ENCODE results near the gene DNAL4. TPM values are rescaled to one million over a fixed set of nuclear protein-coding genes. Genes with fewer than 3 reads are reported as not detected.
"Not testable (repeated sequence)": the region's sequence is repeated elsewhere in the genome, so short reads cannot be mapped to it uniquely, and the experiment has no call there.

DNAL4 gene
- total RNA-seq, 1 donor from 2014 or later, result 4.7 TPM

- intact Hi-C loops (cut with micrococcal nuclease), result no loop called here
- H3K9me3 Mint-ChIP-seq, result no peaks in the 10 kb centered on the region
- no peaks in the 10 kb centered on the region for H3K27me3 Mint-ChIP-seq (ENCODE audit: low read depth)
- no peaks in the 10 kb centered on the region for H3K4me1 Mint-ChIP-seq (ENCODE audit: low read depth)
- no peaks in the 10 kb centered on the region for H3K36me3 Mint-ChIP-seq (ENCODE audit: low read depth)
- no peak overlapping the region for H3K27ac Mint-ChIP-seq
- no peak overlapping the region for H3K4me3 Mint-ChIP-seq (ENCODE audit: low read depth)
- no peak for DNase-seq (ENCODE audit: low spot score)
Observed at GRCh38 chr22:38823076-38823475, 29.1 kb upstream of the DNAL4 start.

- H3K4me3 Mint-ChIP-seq (ENCODE audit: low read depth), result no peak overlapping the region
- no peaks in the 10 kb centered on the region for H3K9me3 Mint-ChIP-seq
- H3K27me3 Mint-ChIP-seq (ENCODE audit: low read depth), result no peaks in the 10 kb centered on the region
- no peak for DNase-seq (ENCODE audit: low spot score)
- no peak overlapping the region for H3K27ac Mint-ChIP-seq
- no peaks in the 10 kb centered on the region for H3K4me1 Mint-ChIP-seq (ENCODE audit: low read depth)
- intact Hi-C loops (cut with micrococcal nuclease), result no loop called here
- H3K36me3 Mint-ChIP-seq (ENCODE audit: low read depth), result no peaks in the 10 kb centered on the region
Observed at GRCh38 chr22:38820020-38820419, 26.1 kb upstream of the DNAL4 start.

GRCh38 chr22:38819387-38819940, 25.5 kb upstream of the DNAL4 start:
- H3K27ac Mint-ChIP-seq, result no peak overlapping the region
- H3K4me1 Mint-ChIP-seq (ENCODE audit: low read depth), result no peaks in the 10 kb centered on the region
- H3K9me3 Mint-ChIP-seq, result no peaks in the 10 kb centered on the region
- no peak for DNase-seq (ENCODE audit: low spot score)
- H3K27me3 Mint-ChIP-seq (ENCODE audit: low read depth), result no peaks in the 10 kb centered on the region
- no peaks in the 10 kb centered on the region for H3K36me3 Mint-ChIP-seq (ENCODE audit: low read depth)
- intact Hi-C loops (cut with micrococcal nuclease), result no loop called here
- H3K4me3 Mint-ChIP-seq (ENCODE audit: low read depth), result no peak overlapping the region

- Mint-ChIP-seq H3K27ac (no peak overlapping the region), H3K4me3 (ENCODE audit: low read depth) (no peak overlapping the region), H3K27me3 (ENCODE audit: low read depth) (peaks cover 6% of the 10 kb centered on the region), H3K36me3 (ENCODE audit: low read depth) (no peaks in the 10 kb centered on the region), H3K4me1 (ENCODE audit: low read depth) (no peaks in the 10 kb centered on the region), H3K9me3 (no peaks in the 10 kb centered on the region)
- no peak for DNase-seq (ENCODE audit: low spot score)
- intact Hi-C loops (cut with micrococcal nuclease), result no loop called here
Observed at GRCh38 chr22:38817196-38817595, 23.3 kb upstream of the DNAL4 start.

GRCh38 chr22:38815842-38816241, 21.9 kb upstream of the DNAL4 start:
- intact Hi-C loops (cut with micrococcal nuclease), result no loop called here
- Mint-ChIP-seq H3K36me3 (ENCODE audit: low read depth) (no peaks in the 10 kb centered on the region), H3K9me3 (no peaks in the 10 kb centered on the region), H3K4me3 (ENCODE audit: low read depth) (no peak overlapping the region), H3K4me1 (ENCODE audit: low read depth) (no peaks in the 10 kb centered on the region), H3K27ac (no peak overlapping the region), H3K27me3 (ENCODE audit: low read depth) (peaks cover 8% of the 10 kb centered on the region)
- DNase-seq (ENCODE audit: low spot score), result no peak

GRCh38 chr22:38811241-38811640, 17.3 kb upstream of the DNAL4 start:
- H3K36me3 Mint-ChIP-seq (ENCODE audit: low read depth), result no peaks in the 10 kb centered on the region
- DNase-seq (ENCODE audit: low spot score), result no peak
- H3K27me3 Mint-ChIP-seq (ENCODE audit: low read depth), result peaks cover 16% of the 10 kb centered on the region
- H3K9me3 Mint-ChIP-seq, result peaks cover 8% of the 10 kb centered on the region
- H3K4me3 Mint-ChIP-seq (ENCODE audit: low read depth), result no peak overlapping the region
- no peaks in the 10 kb centered on the region for H3K4me1 Mint-ChIP-seq (ENCODE audit: low read depth)
- no peak overlapping the region for H3K27ac Mint-ChIP-seq
- intact Hi-C loops (cut with micrococcal nuclease), result no loop called here

- not testable (repeated sequence) for H3K9me3 Mint-ChIP-seq
Observed at GRCh38 chr22:38805041-38805593, 11.2 kb upstream of the DNAL4 start.

GRCh38 chr22:38802671-38803121, 8.8 kb upstream of the DNAL4 start:
- Mint-ChIP-seq H3K27ac (no peak overlapping the region), H3K36me3 (ENCODE audit: low read depth) (no peaks in the 10 kb centered on the region), H3K4me1 (ENCODE audit: low read depth) (peaks cover 4% of the 10 kb centered on the region), H3K4me3 (ENCODE audit: low read depth) (no peak overlapping the region), H3K9me3 (no peaks in the 10 kb centered on the region), H3K27me3 (ENCODE audit: low read depth) (peaks cover 32% of the 10 kb centered on the region)
- no peak for DNase-seq (ENCODE audit: low spot score)
- intact Hi-C loops (cut with micrococcal nuclease), result no loop called here

More at GRCh38 chr22:38805041-38805593, 11.2 kb upstream of the DNAL4 start:
- H3K27ac Mint-ChIP-seq; H3K4me1 Mint-ChIP-seq (ENCODE audit: low read depth); intact Hi-C loops (cut with micrococcal nuclease); H3K36me3 Mint-ChIP-seq (ENCODE audit: low read depth); H3K4me3 Mint-ChIP-seq (ENCODE audit: low read depth); DNase-seq (ENCODE audit: low spot score): not testable (repeated sequence)
- H3K27me3 Mint-ChIP-seq (ENCODE audit: low read depth), result peaks cover 27% of the 10 kb centered on the region

GRCh38 chr22:38799265-38800002, 5.5 kb upstream of the DNAL4 start:
- Mint-ChIP-seq H3K4me1 (ENCODE audit: low read depth) (peaks cover 6% of the 10 kb centered on the region), H3K27ac (no peak overlapping the region), H3K4me3 (ENCODE audit: low read depth) (no peak overlapping the region), H3K9me3 (no peaks in the 10 kb centered on the region), H3K36me3 (ENCODE audit: low read depth) (no peaks in the 10 kb centered on the region), H3K27me3 (ENCODE audit: low read depth) (peaks cover 31% of the 10 kb centered on the region)
- intact Hi-C loops (cut with micrococcal nuclease), result no loop called here
- no peak for DNase-seq (ENCODE audit: low spot score)

- DNase-seq (ENCODE audit: low spot score), result no peak
- Mint-ChIP-seq H3K27me3 (ENCODE audit: low read depth) (peaks cover 25% of the 10 kb centered on the region), H3K36me3 (ENCODE audit: low read depth) (no peaks in the 10 kb centered on the region), H3K4me3 (ENCODE audit: low read depth) (no peak overlapping the region), H3K27ac (no peak overlapping the region), H3K9me3 (no peaks in the 10 kb centered on the region), H3K4me1 (ENCODE audit: low read depth) (peaks cover 7% of the 10 kb centered on the region)
- intact Hi-C loops (cut with micrococcal nuclease), result no loop called here
Observed at GRCh38 chr22:38798496-38798895, 4.6 kb upstream of the DNAL4 start.

GRCh38 chr22:38796262-38796957, 2.5 kb upstream of the DNAL4 start:
- Mint-ChIP-seq H3K4me3 (ENCODE audit: low read depth) (no peak overlapping the region), H3K9me3 (no peaks in the 10 kb centered on the region), H3K4me1 (ENCODE audit: low read depth) (peaks cover 13% of the 10 kb centered on the region), H3K36me3 (ENCODE audit: low read depth) (no peaks in the 10 kb centered on the region), H3K27me3 (ENCODE audit: low read depth) (peaks cover 18% of the 10 kb centered on the region), H3K27ac (no peak overlapping the region)
- intact Hi-C loops (cut with micrococcal nuclease), result no loop called here
- DNase-seq (ENCODE audit: low spot score), result no peak

- H3K4me1 Mint-ChIP-seq (ENCODE audit: low read depth), result peaks cover 13% of the 10 kb centered on the region
- peaks cover 12% of the 10 kb centered on the region for H3K27me3 Mint-ChIP-seq (ENCODE audit: low read depth)
- H3K4me3 Mint-ChIP-seq (ENCODE audit: low read depth), result no peak overlapping the region
- no peak for DNase-seq (ENCODE audit: low spot score)
- H3K27ac Mint-ChIP-seq, result no peak overlapping the region
- H3K36me3 Mint-ChIP-seq (ENCODE audit: low read depth), result no peaks in the 10 kb centered on the region
- no peaks in the 10 kb centered on the region for H3K9me3 Mint-ChIP-seq
- intact Hi-C loops (cut with micrococcal nuclease), result no loop called here
Observed at GRCh38 chr22:38795569-38795968, 1.6 kb upstream of the DNAL4 start.

GRCh38 chr22:38793317-38793716, 626 bp downstream of the DNAL4 start:
- H3K27ac Mint-ChIP-seq, result peak overlapping the region; percentile 59
- H3K27me3 Mint-ChIP-seq (ENCODE audit: low read depth), result peaks cover 7% of the 10 kb centered on the region
- H3K4me1 Mint-ChIP-seq (ENCODE audit: low read depth), result peaks cover 8% of the 10 kb centered on the region
- H3K36me3 Mint-ChIP-seq (ENCODE audit: low read depth), result no peaks in the 10 kb centered on the region
- no peaks in the 10 kb centered on the region for H3K9me3 Mint-ChIP-seq
- DNase-seq (ENCODE audit: low spot score), result no peak
- peak overlapping the region; percentile 86 for H3K4me3 Mint-ChIP-seq (ENCODE audit: low read depth)
- intact Hi-C loops (cut with micrococcal nuclease), result loop anchor here (5.0 kb wide), 1 partner anchor 36 kb away; the partner anchor contains the start of gene SUN2
